Measurements from ENCODE around the gene ASPDH. TPM values are rescaled to one million over a fixed set of nuclear protein-coding genes. Genes with fewer than 3 reads are reported as not detected.

The ASPDH gene
- total and polyA plus RNA-seq, 2 of the 13 experiments (the other 11 are each of a cell fraction or from before 2014, with no cell fraction given): 2.2 to 3.3 TPM

DNA sequence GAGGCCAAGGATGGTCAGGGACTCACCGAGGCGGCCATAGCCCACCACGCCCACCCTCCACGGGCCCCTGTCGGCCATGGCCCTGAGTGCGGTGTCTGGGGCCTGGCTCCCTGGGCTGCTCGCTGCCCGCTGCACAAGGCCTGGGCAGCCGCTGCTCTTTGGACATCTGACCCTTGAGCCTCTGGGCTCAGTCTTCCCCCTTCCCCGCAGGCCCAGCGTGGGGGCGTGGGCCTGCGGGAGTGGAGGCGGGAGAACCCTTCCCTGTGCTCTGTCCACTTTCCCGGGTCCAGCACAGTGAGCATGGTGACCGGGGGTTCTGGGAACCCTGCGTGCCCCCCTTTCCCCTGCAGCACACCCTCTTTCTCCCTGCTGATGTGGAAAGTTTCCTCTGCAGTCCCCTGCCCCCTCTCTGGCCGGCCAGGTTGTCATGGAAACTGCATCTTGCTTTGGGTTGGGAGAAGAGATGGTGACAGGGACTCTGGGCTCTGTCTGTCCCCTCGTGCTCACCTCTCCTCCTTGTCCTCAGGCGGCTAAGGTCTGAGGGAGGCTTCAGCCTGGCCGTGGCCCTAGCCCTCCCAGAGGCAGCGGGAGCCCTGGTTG is at the start of gene ASPDH (continued):
- no peak for TF ChIP-seq ZNF367 (CRISPR knock-in tag; IDR thresholded peaks at IDR 0.05; ENCODE audit: borderline replicate concordance)
- TF ChIP-seq SOX5 (CRISPR knock-in tag; IDR thresholded peaks at IDR 0.05; ENCODE audit: borderline replicate concordance): no peak

DNA sequence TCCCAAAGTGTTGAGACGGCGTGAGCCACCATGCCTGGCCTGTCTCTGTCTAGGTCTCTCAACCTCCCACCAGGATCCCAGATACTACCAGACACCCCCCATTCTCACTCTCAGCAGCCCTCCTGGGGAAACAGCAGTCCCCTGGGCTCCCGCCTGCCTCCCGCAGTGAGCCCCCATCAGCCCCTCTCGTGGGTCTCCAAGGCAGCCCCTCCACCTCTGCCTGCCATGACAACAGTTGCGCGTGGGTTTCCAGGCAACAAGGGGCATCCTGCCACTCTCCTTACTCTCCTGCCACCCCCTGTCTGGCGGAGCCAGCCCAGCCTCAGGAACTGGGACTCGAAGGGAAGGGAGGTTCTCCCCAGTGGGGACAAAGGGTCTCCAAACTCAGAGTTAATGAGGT is 49.3 kb upstream of the ASPDH start:
- Histone ChIP-seq H3K27me3 (ENCODE audit: control insufficient read depth in 1 of 2, insufficient read depth in 2 of 2, low read length in 2 of 2) (peaks cover 5 to 43% of the 10 kb centered on the region in 2 experiments; a peak in 4 of 5 replicates), H3K4me1 (ENCODE audit: insufficient read depth, low read length) (no peaks in the 10 kb centered on the region), H3K36me3 (replicated peaks in 1 of 2; ENCODE audit: control insufficient read depth in 1 of 2, insufficient read depth in 2 of 2, low read length in 2 of 2) (no peaks in the 10 kb centered on the region), H3K4me3 (replicated peaks in 1 of 3; ENCODE audit: insufficient read depth in 1 of 3, low read depth in 2 of 3, low read length in 3 of 3) (no peak overlapping the region), H4K20me1 (ENCODE audit: insufficient read depth, low read length) (no peaks in the 10 kb centered on the region), H3K9me3 (ENCODE audit: low read length) (no peaks in the 10 kb centered on the region), H2AFZ (ENCODE audit: low read length) (no peak overlapping the region), H3K9ac (ENCODE audit: insufficient read depth, low read depth, low read length) (no peak overlapping the region), H3K4me2 (ENCODE audit: low read depth, low read length) (no peak overlapping the region), H3K79me2 (ENCODE audit: insufficient read depth, low read length) (no peaks in the 10 kb centered on the region), H3K27ac (ENCODE audit: extremely low read length, insufficient read depth, low read length) (no peak overlapping the region)
- intact Hi-C loops (cut with micrococcal nuclease; ENCODE audit: unreplicated experiment) (loop anchor here (10.0 kb wide), 1 partner anchor 1732 kb away; the partner anchor contains the start of gene ZNF480), in situ Hi-C loops (cut with HindIII; ENCODE audit: extremely low pct_ligation_motif_present, low pct_unique_long_range_greater_than_20kb) (no loop called here)
- ATAC-seq (no peak), DNase-seq (ENCODE audit: low spot score) (no peak), FAIRE-seq (no peak)
- CTCF ChIA-PET (ENCODE audit: low intra/inter-chr PET ratio, low total read pairs): no interaction called here
- 33% methylated on average over 7 of the region's 9 CpGs for WGBS (ENCODE audit: low lambda C conversion rate)
- no TSS peak for BruUV-seq (replicated peaks)
- TF ChIP-seq FOXA1 (IDR thresholded peaks at IDR 0.05) (no peak), FOXA1 (CRISPR knock-in tag; IDR thresholded peaks at IDR 0.05) (no peak), EEA1 (CRISPR knock-in tag; IDR thresholded peaks at IDR 0.05; ENCODE audit: borderline replicate concordance) (no peak), ZNF75D (CRISPR knock-in tag; IDR thresholded peaks at IDR 0.05; ENCODE audit: borderline replicate concordance) (no peak)
- TF ChIP-seq, protein P1, sequence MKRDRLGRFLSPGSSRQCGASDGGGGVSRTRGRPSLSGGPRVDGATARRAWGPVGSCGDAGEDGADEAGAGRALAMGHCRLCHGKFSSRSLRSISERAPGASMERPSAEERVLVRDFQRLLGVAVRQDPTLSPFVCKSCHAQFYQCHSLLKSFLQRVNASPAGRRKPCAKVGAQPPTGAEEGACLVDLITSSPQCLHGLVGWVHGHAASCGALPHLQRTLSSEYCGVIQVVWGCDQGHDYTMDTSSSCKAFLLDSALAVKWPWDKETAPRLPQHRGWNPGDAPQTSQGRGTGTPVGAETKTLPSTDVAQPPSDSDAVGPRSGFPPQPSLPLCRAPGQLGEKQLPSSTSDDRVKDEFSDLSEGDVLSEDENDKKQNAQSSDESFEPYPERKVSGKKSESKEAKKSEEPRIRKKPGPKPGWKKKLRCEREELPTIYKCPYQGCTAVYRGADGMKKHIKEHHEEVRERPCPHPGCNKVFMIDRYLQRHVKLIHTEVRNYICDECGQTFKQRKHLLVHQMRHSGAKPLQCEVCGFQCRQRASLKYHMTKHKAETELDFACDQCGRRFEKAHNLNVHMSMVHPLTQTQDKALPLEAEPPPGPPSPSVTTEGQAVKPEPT (CRISPR knock-in tag; IDR thresholded peaks at IDR 0.05; ENCODE audit: low read depth): no peak
- POLR2A ChIA-PET: no interaction called here
